ENCODE results near the gene CUEDC2.

DNA sequence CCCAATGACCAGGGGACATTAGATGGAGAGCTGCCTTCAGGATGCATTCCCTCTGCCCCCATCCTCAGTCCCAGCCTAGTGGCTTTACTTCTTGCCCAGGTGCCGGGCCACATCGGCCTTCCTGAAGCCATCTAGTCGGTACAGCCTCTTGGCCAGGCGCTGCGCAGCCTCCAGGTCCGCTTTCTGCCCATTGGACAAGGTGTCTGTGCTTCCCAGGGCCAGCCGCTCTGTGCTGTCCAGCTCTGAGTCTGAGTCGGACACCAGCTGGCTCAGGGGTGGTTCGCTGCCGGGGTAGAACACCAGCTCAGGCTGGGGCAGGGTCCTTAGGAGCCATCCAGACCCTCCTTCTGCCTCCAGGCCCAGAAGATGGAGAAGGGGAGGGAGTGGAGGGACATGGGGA is 20.1 kb downstream of the CUEDC2 start:
- TF ChIP-seq POLR2A (IDR thresholded peaks at IDR 0.05; ENCODE audit: low read depth, low read length) (no peak), POLR2AphosphoS5 (IDR thresholded peaks at IDR 0.05; ENCODE audit: low read depth, low read length) (no peak)
